Panc1 (cell line): ENCODE results near the gene TSHZ2. TPM values are rescaled to one million over a fixed set of nuclear protein-coding genes. Genes with fewer than 3 reads are reported as not detected.

Source experiments
- ATAC-seq: fragments of 200-7000 bp; cut with Tn5 transposase; 2 replicates; pipeline ENCODE4 v1.9.1; 2020; ENCODE audit warnings: mild to moderate bottlenecking, moderate library complexity
- BruUV-seq: library from RNA; stranded (reverse); fragments of 400-500 nt; replicated peaks from 2 replicates; lab custom pipeline; 2021; lab: Mats Ljungman, UMichigan
- CTCF ChIA-PET: fragments of 300-600 bp; sonication (Branson Sonifier 250); formaldehyde crosslinking; loops from one replicate; lab custom pipeline; 2022; ENCODE audit warnings: antibody characterized with exemption; lab: Charles Lee
- POLR2A ChIA-PET: fragments of 300-600 bp; sonication (Branson Sonifier 250); formaldehyde crosslinking; loops from one replicate; lab custom pipeline; 2022; ENCODE audit warnings: antibody characterized with exemption; lab: Charles Lee
- DNase-seq: peaks from one replicate; pipeline ENCODE4 v3.0.0-alpha.2; 2010; ENCODE audit warnings: low read depth, low spot score
- H3K27ac ChIP-seq: 2 replicates; pipeline ENCODE4 v1.5.1; 2011; ENCODE audit warnings: mild to moderate bottlenecking, low read length, inconsistent platforms
- H3K27me3 ChIP-seq: fragments of 200-500 bp; sonication (Bioruptor generic); 2 replicates; pipeline ENCODE4 v1.6.0; 2014; ENCODE audit warnings: low read length, inconsistent platforms; ENCODE audit not compliant: control insufficient read depth, insufficient read depth
- H3K36me3 ChIP-seq: fragments of 200-500 bp; sonication (Bioruptor generic); 2 replicates; pipeline ENCODE4 v1.5.1; 2014; ENCODE audit warnings: inconsistent platforms, mild to moderate bottlenecking, low read length, moderate library complexity; ENCODE audit not compliant: control insufficient read depth, insufficient read depth
- H3K4me1 ChIP-seq: 2 replicates; pipeline ENCODE4 v1.5.1; 2011; ENCODE audit warnings: inconsistent platforms, mild to moderate bottlenecking, low read length, moderate library complexity; ENCODE audit not compliant: control insufficient read depth, insufficient read depth
- H3K4me3 ChIP-seq, 2 experiments: 2 replicates each; pipeline ENCODE4 v1.5.1; 2011 to 2012; ENCODE audit warnings: low read depth in 2 of 2, low read length in 2 of 2, mild to moderate bottlenecking in 2 of 2, inconsistent platforms in 1 of 2, moderate library complexity in 1 of 2
- H3K9me3 ChIP-seq: fragments of 200-500 bp; sonication (Bioruptor generic); 2 replicates; pipeline ENCODE4 v1.5.1; 2014; ENCODE audit warnings: low read depth, mild to moderate bottlenecking, inconsistent platforms, low read length, moderate library complexity; ENCODE audit not compliant: control insufficient read depth, insufficient read depth
- CTCF ChIP-seq: fragments of 450-650 bp; IDR thresholded peaks from 2 replicates; pipeline ENCODE4 v1.5.1; 2017; ENCODE audit warnings: mild to moderate bottlenecking
- POLR2AphosphoS5 ChIP-seq: IDR thresholded peaks from 2 replicates; pipeline ENCODE4 v1.6.1; 2012; ENCODE audit warnings: mild to moderate bottlenecking, low read depth, low read length, moderate library complexity
- REST ChIP-seq, 2 experiments: IDR thresholded peaks; 2 replicates each; pipeline ENCODE4 v1.6.1; 2011 to 2012; ENCODE audit warnings: low read depth in 2 of 2, control low read depth in 1 of 2, low read length in 1 of 2, mild to moderate bottlenecking in 1 of 2, moderate library complexity in 1 of 2; ENCODE audit not compliant: insufficient read depth in 1 of 2
- SIN3A ChIP-seq: IDR thresholded peaks from 2 replicates; pipeline ENCODE4 v1.6.1; 2012; ENCODE audit warnings: low read depth, mild to moderate bottlenecking, low read length, moderate library complexity, borderline replicate concordance; ENCODE audit not compliant: insufficient read depth
- TCF7L2 ChIP-seq: IDR thresholded peaks from 2 replicates; pipeline ENCODE4 v1.6.1; 2011; ENCODE audit warnings: mild to moderate bottlenecking, low read depth, low read length, inconsistent platforms
- in situ Hi-C: cut with HindIII; loops from 2 replicates; pipeline ENCODE4 v1.10.0; 2016; ENCODE audit warnings: low sequenced_read_pairs, low pct_unique_long_range_greater_than_20kb
- intact Hi-C: fragments of 100-400 bp; cut with micrococcal nuclease; formaldehyde crosslinking; loops from one replicate; pipeline ENCODE4 v1.10.0; 2022; ENCODE audit not compliant: unreplicated experiment
- total RNA-seq: library from RNA; stranded (reverse); gene quantifications from one replicate; pipeline ENCODE4 v1.2.1, GENCODE V29; 2021; ENCODE audit not compliant: unreplicated experiment

Gene TSHZ2
- total RNA-seq, 1 experiment from 2014 or later, result 0.36 TPM

- in situ Hi-C loops, result no loop called here
- ChIA-PET POLR2A (no interaction called here), CTCF (interaction anchor here (0.5 kb wide), 1 partner anchor 34 kb away, joined by 3 read pairs; no protein-coding TSS in a partner anchor)
- no peaks in the 10 kb centered on the region for H3K36me3 ChIP-seq
- DNase-seq (no peak), ATAC-seq (no peak)
- H3K27ac ChIP-seq, result no peak overlapping the region
- no peaks in the 10 kb centered on the region; the same call in 1 of the 2 replicates for H3K27me3 ChIP-seq
- intact Hi-C loops, result no loop called here
- H3K4me3 ChIP-seq, result no peak overlapping the region
- H3K4me1 ChIP-seq, result no peaks in the 10 kb centered on the region
- TF ChIP-seq TCF7L2, result no peak
- TF ChIP-seq REST (IDR thresholded peaks at IDR 0.05; ENCODE audit: insufficient read depth in 1 of 2, low read depth in 2 of 2, low read length in 1 of 2), result no peak
- no peak for TF ChIP-seq CTCF
- TF ChIP-seq POLR2AphosphoS5, result no peak
- TF ChIP-seq SIN3A, result no peak
- no peaks in the 10 kb centered on the region for H3K9me3 ChIP-seq
- BruUV-seq, result no TSS peak
Observed at GRCh38 chr20:53385941-53386767, 414.0 kb downstream of the TSHZ2 start.

GRCh38 chr20:53387983-53388675 lies 416.0 kb downstream of the TSHZ2 start:
- no peak for ATAC-seq

More at GRCh38 chr20:53387983-53388675, 416.0 kb downstream of the TSHZ2 start:
- ChIA-PET POLR2A (no interaction called here), CTCF (no interaction called here)
- Histone ChIP-seq H3K4me3 (no peak overlapping the region), H3K27me3 (no peaks in the 10 kb centered on the region), H3K27ac (no peak overlapping the region), H3K9me3 (no peaks in the 10 kb centered on the region), H3K4me1 (no peaks in the 10 kb centered on the region), H3K36me3 (no peaks in the 10 kb centered on the region)
- no TSS peak for BruUV-seq
- in situ Hi-C loops (no loop called here), intact Hi-C loops (no loop called here)
- TF ChIP-seq SIN3A, result no peak
- TF ChIP-seq REST (IDR thresholded peaks at IDR 0.05; ENCODE audit: insufficient read depth in 1 of 2, low read depth in 2 of 2, low read length in 1 of 2), result no peak
- TF ChIP-seq CTCF, result no peak
- TF ChIP-seq POLR2AphosphoS5, result no peak
- TF ChIP-seq TCF7L2, result no peak
- DNase-seq, result no peak
